Gastrocnemius medialis (tissue), 4 donors: Measurements from ENCODE around the gene SELENOI. TPM values are rescaled to one million over a fixed set of nuclear protein-coding genes. Genes with fewer than 3 reads are reported as not detected.

Experiments used
- ATAC-seq, 2 donors: fragments of 150-250 bp; one replicate each; pipeline ENCODE4 v1.9.1; 2016
- DNase-seq, 2 donors: peaks; one replicate each; pipeline ENCODE4 v3.0.0-alpha.2; 2019
- H3K27ac ChIP-seq, 4 donors: fragments of 200-600 bp; sonication (generic); 1 replicate in 1 of 4; 2 replicates in 3 of 4; pipeline ENCODE4 v1.5.1; 2016 to 2018; ENCODE audit warnings: mild to moderate bottlenecking in 2 of 4, moderate library complexity in 1 of 4
- H3K27me3 ChIP-seq, 3 donors: fragments of 200-600 bp; sonication (generic) in 2 of 3; 1 replicate in 1 of 3; 2 replicates in 2 of 3; pipeline versions ENCODE4 v1.5.1 to v1.6.0; 2016 to 2019; ENCODE audit warnings: mild to moderate bottlenecking in 1 of 3, moderate library complexity in 1 of 3
- H3K36me3 ChIP-seq, 2 donors: fragments of 200-600 bp; sonication (generic) in 1 of 2; one replicate each; pipeline ENCODE4 v1.5.1; 2017 to 2018
- H3K4me1 ChIP-seq, 2 donors: fragments of 200-600 bp; sonication (generic) in 1 of 2; one replicate each; pipeline ENCODE4 v1.5.1; 2016 to 2017; ENCODE audit warnings: mild to moderate bottlenecking in 2 of 2
- H3K4me3 ChIP-seq, 4 donors: fragments of 200-600 bp; sonication (generic) in 3 of 4; 1 replicate in 1 of 4; 2 replicates in 3 of 4; pipeline ENCODE4 v1.5.1; 2016 to 2019; ENCODE audit warnings: mild to moderate bottlenecking in 2 of 4
- H3K9me3 ChIP-seq, 3 donors: fragments of 200-600 bp; sonication (generic) in 2 of 3; 1 replicate in 1 of 3; 2 replicates in 2 of 3; pipeline ENCODE4 v1.5.1; 2016 to 2019
- CTCF ChIP-seq, 5 experiments: fragments of 450-650 bp in 3 of 5; fragments of 200-600 bp in 2 of 5; sonication (generic) in 2 of 5; IDR thresholded peaks in 4 of 5; conservative IDR thresholded peaks in 1 of 5; 1 replicate in 4 of 5; 2 replicates in 1 of 5; pipeline ENCODE4 v1.5.1; 2016 to 2019; ENCODE audit warnings: antibody characterized with exemption in 5 of 5, mild to moderate bottlenecking in 3 of 5, moderate library complexity in 3 of 5
- POLR2A ChIP-seq, 2 donors: fragments of 450-650 bp; IDR thresholded peaks; one replicate each; pipeline ENCODE4 v1.6.1; 2017; ENCODE audit warnings: antibody characterized with exemption in 2 of 2, mild to moderate bottlenecking in 2 of 2, moderate library complexity in 2 of 2
- in situ Hi-C, 4 donors: fragments of 200-750 bp; cut with MboI; loops; one replicate each; pipeline versions ENCODE4 v1.15.0 to v1.8.0; 2017; ENCODE audit warnings: low sequenced_read_pairs in 4 of 4
- intact Hi-C: fragments of 100-400 bp; cut with DNase I; formaldehyde crosslinking; loops from one replicate; pipeline ENCODE4 v1.15.1; 2023; ENCODE audit warnings: low total_unique reads
- total RNA-seq, 4 donors: library from RNA; depleted of rRNA; stranded (reverse); fragments of >200 nt; gene quantifications; one replicate each; pipeline versions ENCODE4 v1.1.0 to v1.2.3, GENCODE V29; 2016

The SELENOI gene
- total RNA-seq, 4 donors from 2014 or later = 8.5 to 30.6 (median 17.0) TPM

- DNase-seq = no peak
- Histone ChIP-seq H3K9me3 (no peaks in the 10 kb centered on the region), H3K27me3 (no peaks in the 10 kb centered on the region), H3K4me3 (no peak overlapping the region), H3K27ac (no peak overlapping the region), H3K36me3 (no peaks in the 10 kb centered on the region), H3K4me1 (peaks cover 27 to 37% of the 10 kb centered on the region in 2 donors)
- in situ Hi-C loops (no loop called here), intact Hi-C loops (no loop called here)
- no peak for TF ChIP-seq POLR2A (IDR thresholded peaks at IDR 0.05)
- TF ChIP-seq CTCF (IDR thresholded peaks at IDR 0.05 in 4 of 5, conservative IDR thresholded peaks at IDR 0.05 in 1 of 5) = no peak
- ATAC-seq = no peak
Measured at GRCh38 chr2:26356771-26357170, 10.8 kb downstream of the SELENOI start.

GRCh38 chr2:26359886-26360473 is 14.0 kb downstream of the SELENOI start:
- TF ChIP-seq POLR2A (IDR thresholded peaks at IDR 0.05) = no peak
- no peak for TF ChIP-seq CTCF (IDR thresholded peaks at IDR 0.05 in 4 of 5, conservative IDR thresholded peaks at IDR 0.05 in 1 of 5)
- Histone ChIP-seq H3K4me3 (no peak overlapping the region), H3K9me3 (no peaks in the 10 kb centered on the region), H3K27ac (peak overlapping the region in 1 of 4 donors; percentile 7), H3K4me1 (peaks cover 27 to 33% of the 10 kb centered on the region in 2 donors), H3K27me3 (no peaks in the 10 kb centered on the region), H3K36me3 (peaks cover 0 to 4% of the 10 kb centered on the region in 2 donors)
- peak in 1 of 2 donors; percentile 26 for ATAC-seq
- in situ Hi-C loops = no loop called here
- no peak for DNase-seq
- intact Hi-C loops = loop anchor here (2.0 kb wide), 1 partner anchor 143 kb away; no protein-coding TSS in a partner anchor

- intact Hi-C loops (no loop called here), in situ Hi-C loops (no loop called here)
- Histone ChIP-seq H3K36me3 (peaks cover 0 to 33% of the 10 kb centered on the region in 2 donors), H3K9me3 (no peaks in the 10 kb centered on the region), H3K27ac (no peak overlapping the region), H3K4me3 (no peak overlapping the region), H3K4me1 (peaks cover 15 to 17% of the 10 kb centered on the region in 2 donors), H3K27me3 (no peaks in the 10 kb centered on the region)
- ATAC-seq (no peak), DNase-seq (no peak)
- TF ChIP-seq POLR2A (IDR thresholded peaks at IDR 0.05) (no peak), CTCF (IDR thresholded peaks at IDR 0.05 in 4 of 5, conservative IDR thresholded peaks at IDR 0.05 in 1 of 5) (no peak)
Measured at GRCh38 chr2:26363323-26363722, 17.4 kb downstream of the SELENOI start.

GRCh38 chr2:26363958-26364357 is 18.0 kb downstream of the SELENOI start:
- in situ Hi-C loops = no loop called here
- H3K9me3 ChIP-seq = no peaks in the 10 kb centered on the region
- intact Hi-C loops = no loop called here
- ATAC-seq (no peak), DNase-seq (no peak)
- no peak overlapping the region for H3K27ac ChIP-seq
- no peaks in the 10 kb centered on the region for H3K27me3 ChIP-seq
- peaks cover 0 to 39% of the 10 kb centered on the region in 2 donors for H3K36me3 ChIP-seq
- H3K4me3 ChIP-seq = no peak overlapping the region
- peaks cover 13 to 15% of the 10 kb centered on the region in 2 donors for H3K4me1 ChIP-seq
- TF ChIP-seq CTCF (IDR thresholded peaks at IDR 0.05 in 4 of 5, conservative IDR thresholded peaks at IDR 0.05 in 1 of 5) (no peak), POLR2A (IDR thresholded peaks at IDR 0.05) (no peak)

GRCh38 chr2:26364669-26365068 is 18.7 kb downstream of the SELENOI start:
- Histone ChIP-seq H3K27me3 (no peaks in the 10 kb centered on the region), H3K4me1 (peaks cover 8 to 10% of the 10 kb centered on the region in 2 donors), H3K4me3 (no peak overlapping the region), H3K9me3 (no peaks in the 10 kb centered on the region), H3K27ac (no peak overlapping the region), H3K36me3 (peaks cover 0 to 43% of the 10 kb centered on the region in 2 donors)
- TF ChIP-seq CTCF (IDR thresholded peaks at IDR 0.05 in 4 of 5, conservative IDR thresholded peaks at IDR 0.05 in 1 of 5) (no peak), POLR2A (IDR thresholded peaks at IDR 0.05) (no peak)
- in situ Hi-C loops (no loop called here), intact Hi-C loops (no loop called here)
- no peak for ATAC-seq
- DNase-seq = no peak
